LNCAP (cell line): ENCODE measurements around the gene OPN4.

Experiments used
- CTCF ChIP-seq: fragments of 450-650 bp; IDR thresholded peaks from 2 replicates; pipeline ENCODE4 v1.5.1; 2017; ENCODE audit warnings: mild to moderate bottlenecking

Gene OPN4

DNA sequence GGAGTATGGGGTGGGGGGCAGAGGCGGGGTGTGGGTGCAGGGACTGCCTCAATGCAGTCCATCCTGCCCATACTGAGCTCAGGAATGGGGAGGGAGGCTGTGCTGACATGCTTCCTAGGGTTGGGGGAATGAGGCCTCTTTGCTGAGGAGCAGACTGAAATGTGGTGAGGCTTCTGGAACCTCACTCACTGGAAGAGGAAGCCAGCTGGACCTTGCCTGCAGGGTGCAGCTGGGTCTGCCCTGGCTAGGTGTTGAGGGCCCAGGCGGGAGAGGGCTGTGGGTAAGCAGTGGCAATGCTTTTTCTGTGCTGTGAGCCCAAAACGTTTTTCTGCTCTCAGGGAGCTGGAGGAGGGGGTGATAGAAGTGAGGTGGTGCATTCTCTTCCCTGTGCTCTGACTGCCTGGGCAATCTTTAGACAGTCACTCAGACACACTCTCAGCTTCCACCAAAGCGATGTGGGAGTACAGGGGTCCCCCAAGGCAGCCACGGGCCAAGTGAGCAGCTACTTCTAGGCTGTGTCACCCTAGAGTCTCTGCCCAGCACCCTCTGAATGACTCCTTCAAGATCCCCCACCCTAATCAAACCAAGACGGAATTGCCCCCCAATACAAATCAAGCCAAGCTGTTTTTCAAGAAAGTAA, 60.9 kb downstream of the OPN4 start:
- TF ChIP-seq CTCF: no peak

DNA sequence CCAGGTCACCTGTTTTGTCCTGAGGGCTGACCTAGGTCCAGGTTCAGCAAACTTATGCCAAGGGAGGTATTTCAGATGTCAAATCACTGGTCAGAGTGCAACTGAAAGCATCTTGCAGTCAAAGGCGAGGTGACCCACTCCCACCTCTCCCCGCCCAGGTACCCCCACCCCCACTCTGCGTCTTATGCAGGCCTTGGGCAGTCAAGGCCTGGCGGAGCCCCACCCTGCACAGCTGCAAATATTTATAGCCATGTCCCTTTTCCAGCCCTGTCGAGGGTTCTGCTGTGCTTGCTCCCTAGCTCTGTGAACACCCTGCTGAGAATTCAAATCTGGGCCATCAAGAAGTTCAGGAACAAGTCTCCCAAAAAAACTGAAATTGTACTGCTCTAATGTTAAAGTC, 61.5 kb downstream of the OPN4 start:
- no peak for TF ChIP-seq CTCF
